Adrenal gland (tissue), 12 donors: ENCODE data around the gene TCP11L2. TPM values are rescaled to one million over a fixed set of nuclear protein-coding genes. Genes with fewer than 3 reads are reported as not detected.

ENCODE experiments used
- DNase-seq, 7 donors: peaks; one replicate each; pipeline ENCODE4 v3.0.0-alpha.2; 2019 to 2020
- H3K27ac ChIP-seq, 5 donors: fragments of 200-600 bp; sonication (generic) in 4 of 5; 1 replicate in 3 of 5; 2 replicates in 2 of 5; pipeline versions ENCODE4 v1.5.1 to v1.8.0; 2016 to 2020; ENCODE audit warnings: mild to moderate bottlenecking in 1 of 5
- H3K27me3 ChIP-seq: fragments of 200-600 bp; 2 replicates; pipeline ENCODE4 v1.8.0; 2021
- H3K36me3 ChIP-seq, 2 donors: fragments of 200-600 bp; replicated peaks in 1 of 2; 1 replicate in 1 of 2; 2 replicates in 1 of 2; pipeline versions ENCODE4 v1.5.1 to v1.8.0; 2018 to 2022
- H3K4me1 ChIP-seq, 2 donors: fragments of 200-600 bp; replicated peaks in 1 of 2; 1 replicate in 1 of 2; 2 replicates in 1 of 2; pipeline versions ENCODE4 v1.5.1 to v1.8.0; 2018 to 2021
- H3K4me3 ChIP-seq, 4 donors: fragments of 200-600 bp; sonication (generic) in 3 of 4; one replicate each; pipeline ENCODE4 v1.5.1; 2016 to 2018
- H3K9me3 ChIP-seq, 3 donors: fragments of 200-600 bp; sonication (generic) in 1 of 3; replicated peaks in 1 of 3; 1 replicate in 2 of 3; 2 replicates in 1 of 3; pipeline versions ENCODE4 v1.5.1 to v1.8.0; 2016 to 2021
- CTCF ChIP-seq, 6 experiments: fragments of 450-650 bp in 4 of 6; fragments of 200-600 bp in 2 of 6; sonication (generic) in 1 of 6; IDR thresholded peaks; 1 replicate in 5 of 6; 2 replicates in 1 of 6; pipeline versions ENCODE4 v1.5.1 to v1.8.0; 2016 to 2021; ENCODE audit warnings: antibody characterized with exemption in 6 of 6, mild to moderate bottlenecking in 2 of 6, moderate library complexity in 1 of 6
- POLR2A ChIP-seq, 2 donors: fragments of 450-650 bp; IDR thresholded peaks; one replicate each; pipeline ENCODE4 v1.6.1; 2017; ENCODE audit warnings: antibody characterized with exemption in 2 of 2, mild to moderate bottlenecking in 2 of 2, moderate library complexity in 1 of 2
- WGBS, 4 donors: extraction: QIAGEN DNeasy Blood & Tissue Kit in 2 of 4; methylation state at CpG; one replicate each; pipeline versions ENCODE4 v1.1.5 to v1.1.7; 2013 to 2017; 5-methylcytosine and 5-hydroxymethylcytosine counted together
- intact Hi-C, 2 donors: fragments of 100-400 bp; cut with DNase I; formaldehyde crosslinking; loops; one replicate each; pipeline versions ENCODE4 v1.14.1 to v1.15.0; 2022 to 2023
- polyA plus RNA-seq, 3 donors: library from polyadenylated mRNA; stranded (reverse); fragments of 200-250 nt in 2 of 3; fragments of 350-450 nt in 1 of 3; fragmentation: Illumina TruSeq in 1 of 3; extraction: RNeasy Lipid Tissue Mini Kit (QIAGEN cat#74804) in 1 of 3; gene quantifications; one replicate each; pipeline ENCODE4 v1.2.3, GENCODE V29; 2013 to 2014
- total RNA-seq, 9 donors: library from RNA; depleted of rRNA in 4 of 9; stranded (reverse); fragments of >200 nt in 4 of 9; fragments of 120-200 nt in 1 of 9; fragmentation: NEBNext Ultra II Directional in 1 of 9; extraction: Animal tissue kit (Norgen Biotek cat#: 25700) in 1 of 9; gene quantifications; one replicate each; pipeline versions ENCODE4 v1.1.0 to v1.2.4, GENCODE V29; 2013 to 2023
- donor health status: healthy with polysubstance abuse.
- donor health status: Bipolar disorder and iron deficiency.
- donor health status: DM: yes; HTN: yes; CAD: no.
- donor health status: DM: no; HTN: no; CAD: no.
- donor health status: DM: no; HTN: no; CAD: no.
- donor health status: DM: yes; HTN: yes; CAD: no.

The TCP11L2 gene
- total and polyA plus RNA-seq, 12 donors: 2.3 to 70.4 (median 37.5) TPM

- Histone ChIP-seq H3K36me3 (no peaks in the 10 kb centered on the region), H3K4me3 (no peak overlapping the region), H3K4me1 (no peaks in the 10 kb centered on the region), H3K9me3 (no peaks in the 10 kb centered on the region), H3K27me3 (no peaks in the 10 kb centered on the region), H3K27ac (no peak overlapping the region)
- intact Hi-C loops: no loop called here
- no peak for DNase-seq
- WGBS, 4 donors: 33 to 60% (median 45%) methylated on average over 5 of the region's 5 CpGs
- no peak for TF ChIP-seq CTCF (IDR thresholded peaks at IDR 0.05)
- no peak for TF ChIP-seq POLR2A (IDR thresholded peaks at IDR 0.05)
These were observed 46.6 kb upstream of the TCP11L2 start for GRCh38 chr12:106255952-106256351.

GRCh38 chr12:106256524-106256923 is 46.0 kb upstream of the TCP11L2 start:
- DNase-seq: no peak
- Histone ChIP-seq H3K9me3 (no peaks in the 10 kb centered on the region), H3K36me3 (no peaks in the 10 kb centered on the region), H3K27me3 (no peaks in the 10 kb centered on the region), H3K27ac (no peak overlapping the region), H3K4me3 (no peak overlapping the region), H3K4me1 (no peaks in the 10 kb centered on the region)
- intact Hi-C loops: no loop called here
- TF ChIP-seq POLR2A (IDR thresholded peaks at IDR 0.05) (no peak), CTCF (IDR thresholded peaks at IDR 0.05) (no peak)

- WGBS, 4 donors: 79 to 87% (median 84%) methylated on average over 3 to 4 of the region's 4 CpGs
- intact Hi-C loops: no loop called here
- Histone ChIP-seq H3K27me3 (no peaks in the 10 kb centered on the region), H3K9me3 (no peaks in the 10 kb centered on the region), H3K36me3 (no peaks in the 10 kb centered on the region), H3K4me3 (no peak overlapping the region), H3K4me1 (no peaks in the 10 kb centered on the region), H3K27ac (no peak overlapping the region)
- TF ChIP-seq CTCF (IDR thresholded peaks at IDR 0.05) (no peak), POLR2A (IDR thresholded peaks at IDR 0.05) (no peak)
- DNase-seq: no peak
These were observed 44.3 kb upstream of the TCP11L2 start for GRCh38 chr12:106258226-106258625.

GRCh38 chr12:106258935-106259334 is 43.6 kb upstream of the TCP11L2 start:
- no peak overlapping the region for H3K27ac ChIP-seq
- no peaks in the 10 kb centered on the region for H3K9me3 ChIP-seq
- H3K36me3 ChIP-seq: no peaks in the 10 kb centered on the region
- DNase-seq: no peak
- no peaks in the 10 kb centered on the region for H3K27me3 ChIP-seq
- 67 to 94% (median 78%) methylated on average over 1 of the region's 1 CpG for WGBS, 4 donors
- intact Hi-C loops: no loop called here
- H3K4me1 ChIP-seq: no peaks in the 10 kb centered on the region
- no peak for TF ChIP-seq POLR2A (IDR thresholded peaks at IDR 0.05)
- no peak for TF ChIP-seq CTCF (IDR thresholded peaks at IDR 0.05)
- no peak overlapping the region for H3K4me3 ChIP-seq
